HG03378 (cell line): Measurements from ENCODE around the gene ESCO1.
"Not testable (repeated sequence)": the region's sequence is repeated elsewhere in the genome, so short reads cannot be mapped to it uniquely, and the experiment has no call there.

Source experiments
- ATAC-seq: cut with Tn5 transposase; IDR thresholded peaks from one replicate; pipeline ENCODE4 v1.9.1; 2021; ENCODE audit warnings: mild to moderate bottlenecking, moderate library complexity; ENCODE audit not compliant: unreplicated experiment

Gene ESCO1

GRCh38 chr18:21593540-21594257 lies 6.8 kb downstream of the ESCO1 start:
- no peak for ATAC-seq

DNA sequence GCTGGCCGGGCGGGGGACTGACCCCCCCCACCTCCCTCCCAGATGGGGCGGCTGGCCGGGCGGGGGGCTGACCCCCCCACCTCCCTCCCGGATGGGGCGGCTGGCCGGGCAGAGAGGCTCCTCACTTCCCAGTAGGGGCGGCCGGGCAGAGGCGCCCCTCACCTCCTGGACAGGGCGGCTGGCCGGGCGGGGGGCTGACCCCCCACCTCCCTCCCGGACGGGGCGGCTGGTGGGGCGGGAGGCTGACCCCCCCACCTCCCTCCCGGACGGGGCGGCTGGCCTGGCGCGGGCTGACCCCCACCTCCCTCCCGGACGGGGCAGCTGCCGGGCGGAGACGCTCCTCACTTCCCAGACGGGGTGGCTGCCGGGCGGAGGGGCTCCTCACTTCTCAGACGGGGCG lies 8.1 kb downstream of the ESCO1 start:
- ATAC-seq: not testable (repeated sequence)

DNA sequence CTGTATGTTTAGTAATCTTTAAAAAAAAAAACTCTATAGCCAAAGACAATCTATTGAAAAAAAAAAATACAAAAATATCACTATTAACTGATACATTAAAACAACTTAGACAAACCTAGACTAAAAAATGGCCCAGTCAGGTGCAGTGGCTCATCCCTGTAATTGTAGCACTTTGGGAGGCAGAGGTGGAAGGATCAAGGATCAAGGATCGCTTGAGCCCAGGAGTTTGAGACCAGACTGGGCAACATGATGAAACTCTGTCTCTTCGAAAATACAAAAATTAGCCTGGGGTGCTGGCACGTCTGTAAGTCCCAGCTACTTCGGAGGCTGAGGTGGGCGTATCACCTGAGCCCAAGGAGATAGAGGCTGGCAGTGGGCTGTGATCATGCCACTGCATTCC lies 16.1 kb downstream of the ESCO1 start:
- no peak for ATAC-seq

DNA sequence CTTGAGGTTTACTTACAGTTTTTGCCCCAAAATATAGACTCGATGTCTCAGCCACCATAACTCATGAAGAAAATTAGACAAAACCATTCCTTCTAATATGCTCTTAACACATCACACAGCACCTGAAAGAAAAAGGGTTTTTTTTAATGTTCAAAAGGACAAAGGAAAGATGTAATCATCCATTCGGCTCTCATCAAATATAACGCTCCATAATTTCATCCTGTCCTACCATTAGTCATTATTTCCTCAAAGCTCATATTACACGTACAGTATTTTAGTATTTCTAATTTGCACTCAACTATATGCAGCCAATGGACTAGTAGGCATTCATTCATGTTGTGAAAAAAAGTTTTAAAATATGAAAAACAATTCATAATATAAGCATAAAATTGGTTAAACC lies 24.8 kb downstream of the ESCO1 start:
- ATAC-seq: no peak

GRCh38 chr18:21571772-21572171 lies 28.7 kb downstream of the ESCO1 start:
- no peak for ATAC-seq

GRCh38 chr18:21559195-21559594 lies 41.3 kb downstream of the ESCO1 start:
- ATAC-seq: no peak

GRCh38 chr18:21557607-21558253 lies 42.8 kb downstream of the ESCO1 start:
- ATAC-seq: no peak

DNA sequence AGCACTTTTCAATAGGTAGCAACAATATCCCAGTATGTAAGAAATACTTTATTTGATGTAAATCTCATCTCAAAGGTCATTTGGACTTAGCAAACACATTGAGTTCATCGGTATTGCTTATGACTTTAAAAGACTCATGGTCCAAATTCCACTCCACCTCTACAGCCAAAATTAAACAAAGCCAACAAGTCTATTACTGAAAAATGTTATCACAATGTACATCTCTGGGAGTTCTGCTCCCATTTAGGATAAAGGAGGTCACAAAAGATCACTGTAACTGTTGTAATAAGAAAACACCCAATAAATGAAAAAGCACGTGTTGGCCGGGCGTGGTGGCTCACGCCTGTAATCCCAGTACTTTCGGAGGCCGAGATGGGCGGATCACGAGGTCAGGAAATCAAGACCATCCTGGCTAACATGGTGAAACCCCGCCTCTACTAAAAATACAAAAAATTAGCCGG lies 50.0 kb downstream of the ESCO1 start:
- no peak for ATAC-seq

DNA sequence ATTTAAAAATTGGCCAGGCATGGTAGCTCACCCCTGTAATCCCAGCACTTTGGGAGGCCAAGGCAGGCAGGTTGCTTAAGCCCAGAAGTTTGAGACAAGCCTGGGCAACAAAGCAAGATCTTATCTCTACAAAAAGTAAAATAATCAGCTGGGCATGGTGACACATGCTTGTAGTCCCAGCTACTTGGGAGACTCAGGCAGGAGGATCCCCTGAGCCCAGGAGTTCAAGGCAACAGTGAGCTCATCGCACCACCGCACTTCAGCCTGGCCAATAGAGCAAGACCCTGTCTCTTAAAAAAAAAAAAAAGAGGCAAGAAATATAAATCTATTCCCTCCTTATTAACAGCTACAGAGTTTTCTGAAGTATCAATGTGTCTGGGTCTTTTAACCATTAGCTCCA lies 51.9 kb downstream of the ESCO1 start:
- no peak for ATAC-seq

- no peak for ATAC-seq
These were observed 54.1 kb downstream of the ESCO1 start for GRCh38 chr18:21546423-21546822.

DNA sequence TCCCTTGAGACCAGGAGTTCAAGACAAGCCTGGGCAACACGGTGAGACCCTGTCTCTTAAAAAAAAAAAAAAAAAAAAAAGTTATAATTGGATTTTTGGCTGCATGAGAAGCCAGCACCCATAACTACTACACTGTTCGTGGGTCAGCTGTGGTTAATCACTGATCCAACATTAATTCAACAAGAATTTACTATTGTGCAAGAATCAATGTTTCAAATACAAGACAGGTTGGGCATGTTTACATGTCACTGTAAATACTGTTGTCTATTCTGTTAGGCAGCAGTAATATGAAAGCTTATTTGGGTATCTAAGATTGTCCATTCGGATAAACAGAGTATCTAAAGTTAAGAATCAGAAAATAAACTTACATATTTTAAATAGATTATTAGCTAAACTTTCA lies 62.3 kb downstream of the ESCO1 start:
- ATAC-seq: no peak

DNA sequence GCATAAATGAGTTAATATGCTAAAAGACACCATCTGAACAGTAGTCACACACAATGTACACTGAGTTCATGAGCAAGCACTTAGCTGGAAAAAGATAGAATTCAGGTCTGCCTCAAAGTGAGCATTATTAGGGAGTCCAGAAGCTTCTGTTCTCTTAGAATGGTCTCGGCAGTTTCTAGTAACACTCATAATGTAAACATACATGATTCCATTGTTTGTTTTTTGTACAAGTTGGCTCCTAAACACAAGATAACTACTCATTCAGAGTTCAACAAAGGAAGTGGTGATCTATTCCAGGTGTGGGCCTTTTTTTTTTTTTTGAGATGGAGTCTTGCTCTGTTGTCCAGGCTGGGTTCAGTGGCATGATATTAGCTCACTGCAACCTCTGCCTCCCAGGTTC lies 66.2 kb downstream of the ESCO1 start:
- ATAC-seq: no peak

DNA sequence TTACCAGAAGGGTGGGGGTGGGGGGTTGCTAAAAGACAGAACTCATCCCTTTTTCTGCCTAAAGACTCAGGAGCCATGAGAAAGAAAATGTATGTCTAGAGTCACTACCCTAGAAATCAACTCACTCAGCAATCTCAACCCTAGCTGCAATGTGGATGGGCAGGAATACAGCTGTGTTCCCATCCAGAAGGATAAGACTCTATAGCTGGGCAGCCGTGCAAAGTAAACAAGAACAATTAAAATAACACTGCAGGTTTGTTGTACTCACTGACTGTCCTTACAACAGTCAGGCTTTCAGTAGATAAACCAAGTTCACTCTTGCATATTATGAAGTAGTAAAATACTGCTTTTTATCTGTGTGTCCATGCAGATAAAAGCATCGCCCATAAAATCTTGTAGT lies 74.0 kb downstream of the ESCO1 start:
- ATAC-seq: no peak

DNA sequence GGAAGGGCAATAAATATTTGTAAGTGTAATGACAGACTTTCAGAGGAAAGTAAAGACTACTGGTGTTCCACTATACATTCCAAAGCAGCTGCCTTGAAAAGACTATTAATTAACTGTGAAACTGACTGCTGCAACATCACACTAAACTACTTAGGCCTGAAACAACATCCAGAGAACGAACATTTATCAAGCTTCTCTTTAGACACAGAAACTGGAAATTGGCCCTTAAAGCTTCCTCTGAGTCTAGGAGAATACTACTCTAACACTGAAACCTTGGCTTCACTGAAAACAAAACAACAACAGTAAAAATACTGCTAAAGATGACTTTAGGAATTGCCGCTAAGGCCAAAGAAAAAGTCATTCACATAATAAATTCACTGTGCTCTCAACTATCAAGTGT lies 74.6 kb downstream of the ESCO1 start:
- ATAC-seq: no peak

- no peak for ATAC-seq
These were observed 78.0 kb downstream of the ESCO1 start for GRCh38 chr18:21522530-21522929.

DNA sequence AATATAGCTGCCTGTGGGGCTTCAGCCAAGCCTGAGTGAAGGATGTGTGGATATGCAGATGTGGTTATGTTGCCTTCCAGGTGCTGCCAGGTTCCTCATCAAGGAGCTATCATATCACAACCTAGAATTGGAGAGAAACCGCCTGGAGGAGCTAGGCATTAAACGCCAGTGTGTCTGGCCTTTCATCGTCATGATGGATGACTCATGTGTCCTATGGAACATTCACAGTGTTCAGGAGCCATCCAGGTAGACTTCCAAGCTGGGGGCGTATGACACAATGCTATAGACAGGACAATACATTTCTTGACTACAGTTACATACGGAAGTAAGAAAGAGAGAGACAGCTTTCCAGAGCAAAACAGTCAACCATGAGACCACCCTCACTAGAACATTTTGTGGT lies 86.8 kb downstream of the ESCO1 start:
- ATAC-seq: no peak

- ATAC-seq: no peak
These were observed 87.2 kb downstream of the ESCO1 start for GRCh38 chr18:21513292-21513691.

- no peak for ATAC-seq
These were observed 91.4 kb downstream of the ESCO1 start for GRCh38 chr18:21509062-21509461.

DNA sequence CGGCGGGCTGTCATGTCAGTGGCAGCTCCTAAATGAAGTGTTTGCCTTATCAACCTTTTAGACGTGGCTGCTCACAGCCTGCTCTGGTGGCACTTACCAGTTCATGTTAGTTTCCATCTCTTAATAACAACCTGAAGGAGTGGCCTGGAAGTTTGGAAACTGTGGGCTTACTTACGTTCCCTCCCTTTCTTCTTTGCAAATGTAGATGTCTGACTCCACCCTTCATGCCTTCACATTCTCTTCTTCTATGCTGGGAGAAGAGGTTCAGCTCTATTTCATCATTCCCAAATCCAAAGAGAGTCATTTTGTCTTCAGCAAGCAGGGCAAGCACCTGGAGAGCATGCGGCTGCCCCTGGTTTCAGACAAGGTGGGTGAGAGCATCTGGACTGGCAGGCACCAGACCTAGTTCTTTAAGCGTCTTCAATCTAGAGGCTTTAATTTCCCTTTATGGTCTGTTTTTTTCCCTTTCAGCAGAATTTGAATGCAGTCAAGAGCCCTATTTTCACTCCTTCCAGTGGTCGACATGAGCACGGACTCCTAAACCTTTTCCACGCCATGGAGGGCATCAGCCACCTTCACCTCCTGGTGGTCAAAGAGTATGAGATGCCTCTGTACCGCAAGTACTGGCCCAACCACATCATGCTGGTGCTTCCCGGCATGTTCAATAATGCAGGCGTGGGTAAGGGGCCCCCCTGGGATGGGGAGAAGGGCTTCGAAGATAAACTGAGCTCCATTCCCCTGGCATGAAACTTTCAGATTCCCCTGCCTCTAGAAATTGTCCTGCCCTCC lies 92.4 kb downstream of the ESCO1 start:
- no peak for ATAC-seq

- no peak for ATAC-seq
These were observed 97.8 kb downstream of the ESCO1 start for GRCh38 chr18:21502661-21503060.

GRCh38 chr18:21499997-21500396 lies 100.5 kb downstream of the ESCO1 start:
- ATAC-seq: no peak

- ATAC-seq: no peak
These were observed 104.1 kb downstream of the ESCO1 start for GRCh38 chr18:21496277-21496835.
